Progenitor cell of endocrine pancreas (in vitro differentiated cells): ENCODE measurements around the gene TSKU. TPM values are rescaled to one million over a fixed set of nuclear protein-coding genes. Genes with fewer than 3 reads are reported as not detected.
"Not testable (repeated sequence)": the region's sequence is repeated elsewhere in the genome, so short reads cannot be mapped to it uniquely, and the experiment has no call there.

Experiments used
- DNase-seq: peaks from one replicate; pipeline ENCODE4 v3.0.0; 2021; ENCODE audit warnings: low spot score; ENCODE audit not compliant: unreplicated experiment
- H3K27ac Mint-ChIP-seq: 2 replicates; pipeline ENCODE4 v1.8.0; 2021; ENCODE audit warnings: mild to moderate bottlenecking, moderate library complexity, mixed read lengths
- H3K27me3 Mint-ChIP-seq: 2 replicates; pipeline ENCODE4 v1.8.0; 2021; ENCODE audit warnings: mixed read lengths
- H3K36me3 Mint-ChIP-seq: 2 replicates; pipeline ENCODE4 v1.8.0; 2022; ENCODE audit warnings: mixed read lengths; ENCODE audit not compliant: insufficient read depth
- H3K4me1 Mint-ChIP-seq: 2 replicates; pipeline ENCODE4 v1.8.0; 2021; ENCODE audit warnings: low read depth, mixed read lengths
- H3K4me3 Mint-ChIP-seq: 2 replicates; pipeline ENCODE4 v1.8.0; 2021; ENCODE audit warnings: low read depth, mild to moderate bottlenecking, moderate library complexity, mixed read lengths
- H3K9me3 Mint-ChIP-seq: 2 replicates; pipeline ENCODE4 v1.8.0; 2021; ENCODE audit warnings: low read depth, mixed read lengths
- total RNA-seq: library from RNA; stranded (reverse); gene quantifications from 2 replicates; pipeline ENCODE4 v1.2.1, GENCODE V29; 2021
- TF ChIP-seq, protein P1 (sequence below): fragments of 200-600 bp; sonication (generic); IDR thresholded peaks from one replicate; pipeline ENCODE4 v1.5.0; 2021; ENCODE audit warnings: antibody characterized with exemption, mild to moderate bottlenecking; ENCODE audit not compliant: unreplicated experiment

Gene TSKU
- total RNA-seq, 1 donor from 2014 or later: 29.8 TPM

DNA sequence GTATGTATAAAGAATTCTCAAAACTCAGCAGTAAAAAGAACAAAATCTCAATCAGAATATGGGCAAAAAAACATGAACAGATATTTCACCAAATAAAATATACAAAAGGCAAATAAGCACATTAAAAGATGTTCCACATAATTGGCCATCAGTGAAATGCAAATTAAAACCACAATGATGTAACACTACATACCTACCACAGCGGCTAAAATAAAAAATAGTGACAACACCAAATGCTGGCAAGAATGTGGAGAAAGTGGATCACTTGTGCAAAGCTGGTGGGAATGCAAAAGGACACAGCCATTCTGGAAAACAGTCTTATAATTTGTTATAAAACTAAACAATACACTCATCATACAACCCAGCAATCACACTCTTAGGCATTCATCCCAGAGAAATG lies 39.2 kb downstream of the TSKU start:
- Mint-ChIP-seq H3K27me3 (no peaks in the 10 kb centered on the region), H3K4me3 (no peak overlapping the region)

DNA sequence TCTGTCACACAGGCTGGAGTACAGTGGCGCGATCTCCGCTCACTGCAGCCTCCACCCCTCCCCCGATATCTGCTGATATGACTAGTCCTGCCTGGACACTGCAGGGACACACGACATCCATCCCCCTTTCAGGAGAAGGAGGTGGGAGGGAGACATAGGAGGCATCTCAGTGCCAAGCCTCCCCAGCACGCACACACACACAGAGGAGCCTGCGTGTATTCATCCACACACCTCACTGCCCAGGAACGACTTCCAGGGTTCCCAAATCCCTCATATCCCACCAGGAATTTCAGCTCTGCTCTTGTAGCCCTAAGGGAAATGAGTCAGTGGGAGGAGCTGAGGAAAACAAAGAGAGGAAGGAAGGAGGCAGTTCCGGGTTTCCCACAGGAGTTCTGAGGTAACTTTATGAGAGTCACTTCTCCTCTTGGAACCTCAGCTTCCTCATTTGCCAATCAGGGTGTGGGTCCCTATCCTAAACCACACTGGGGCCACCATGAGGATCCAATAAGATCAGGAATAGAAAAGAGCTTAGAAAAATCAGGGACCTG lies 40.4 kb downstream of the TSKU start:
- no peaks in the 10 kb centered on the region for H3K27me3 Mint-ChIP-seq
- TF ChIP-seq, protein P1, sequence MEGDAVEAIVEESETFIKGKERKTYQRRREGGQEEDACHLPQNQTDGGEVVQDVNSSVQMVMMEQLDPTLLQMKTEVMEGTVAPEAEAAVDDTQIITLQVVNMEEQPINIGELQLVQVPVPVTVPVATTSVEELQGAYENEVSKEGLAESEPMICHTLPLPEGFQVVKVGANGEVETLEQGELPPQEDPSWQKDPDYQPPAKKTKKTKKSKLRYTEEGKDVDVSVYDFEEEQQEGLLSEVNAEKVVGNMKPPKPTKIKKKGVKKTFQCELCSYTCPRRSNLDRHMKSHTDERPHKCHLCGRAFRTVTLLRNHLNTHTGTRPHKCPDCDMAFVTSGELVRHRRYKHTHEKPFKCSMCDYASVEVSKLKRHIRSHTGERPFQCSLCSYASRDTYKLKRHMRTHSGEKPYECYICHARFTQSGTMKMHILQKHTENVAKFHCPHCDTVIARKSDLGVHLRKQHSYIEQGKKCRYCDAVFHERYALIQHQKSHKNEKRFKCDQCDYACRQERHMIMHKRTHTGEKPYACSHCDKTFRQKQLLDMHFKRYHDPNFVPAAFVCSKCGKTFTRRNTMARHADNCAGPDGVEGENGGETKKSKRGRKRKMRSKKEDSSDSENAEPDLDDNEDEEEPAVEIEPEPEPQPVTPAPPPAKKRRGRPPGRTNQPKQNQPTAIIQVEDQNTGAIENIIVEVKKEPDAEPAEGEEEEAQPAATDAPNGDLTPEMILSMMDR: no peak
- no peak for DNase-seq
- peaks cover 1% of the 10 kb centered on the region for H3K36me3 Mint-ChIP-seq
- no peak overlapping the region for H3K27ac Mint-ChIP-seq
- H3K4me1 Mint-ChIP-seq: no peaks in the 10 kb centered on the region
- H3K4me3 Mint-ChIP-seq: no peak overlapping the region
- H3K9me3 Mint-ChIP-seq: peaks cover 7% of the 10 kb centered on the region

More for the DNA sequence above, 39.2 kb downstream of the TSKU start:
- no peak for DNase-seq
- TF ChIP-seq, protein P1: no peak
- H3K36me3 Mint-ChIP-seq: peaks cover 1% of the 10 kb centered on the region
- no peak overlapping the region for H3K27ac Mint-ChIP-seq
- H3K9me3 Mint-ChIP-seq: peaks cover 10% of the 10 kb centered on the region
- no peaks in the 10 kb centered on the region for H3K4me1 Mint-ChIP-seq

DNA sequence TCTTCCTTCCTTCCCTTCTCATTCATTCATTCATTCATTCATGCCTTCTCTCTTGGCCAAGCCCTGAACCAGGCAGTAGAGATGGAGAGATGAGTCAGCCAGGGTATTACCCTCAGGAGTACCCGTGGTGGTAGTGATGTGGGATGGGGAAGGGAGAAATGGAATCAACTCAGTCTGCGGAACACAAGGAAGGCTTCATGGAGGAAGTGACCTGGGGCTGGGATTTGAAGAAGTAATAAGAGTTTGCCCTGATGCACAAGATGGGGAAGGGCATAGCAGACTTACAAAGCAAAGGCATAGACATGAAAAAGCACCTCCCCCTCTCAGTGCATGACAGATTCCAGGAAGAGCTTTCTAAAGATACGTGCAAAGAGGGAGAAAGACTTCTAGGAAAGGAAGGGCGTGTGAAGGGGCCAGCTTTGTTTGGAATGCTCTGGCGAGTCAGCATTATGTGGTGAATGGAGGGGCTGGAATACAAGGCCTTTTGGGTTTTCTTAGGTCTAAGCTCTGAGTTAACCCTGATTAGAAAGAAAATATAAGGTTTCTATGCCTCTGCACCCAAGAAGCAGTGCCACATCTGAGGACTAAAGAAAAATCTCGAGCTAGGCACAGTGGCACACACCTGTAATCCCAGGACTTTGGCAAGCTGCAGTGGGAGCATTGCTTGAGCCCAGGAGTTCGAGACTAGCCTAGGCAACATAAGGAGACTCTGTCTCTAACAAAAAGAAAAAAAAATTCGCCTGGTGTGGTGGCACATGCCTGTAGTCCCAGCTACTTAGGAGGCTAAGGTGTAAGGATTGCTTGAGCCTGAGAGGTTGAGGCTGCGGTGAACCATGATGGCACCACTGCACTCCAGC lies 41.2 kb downstream of the TSKU start:
- peaks cover 7% of the 10 kb centered on the region for H3K9me3 Mint-ChIP-seq
- no peak for DNase-seq

DNA sequence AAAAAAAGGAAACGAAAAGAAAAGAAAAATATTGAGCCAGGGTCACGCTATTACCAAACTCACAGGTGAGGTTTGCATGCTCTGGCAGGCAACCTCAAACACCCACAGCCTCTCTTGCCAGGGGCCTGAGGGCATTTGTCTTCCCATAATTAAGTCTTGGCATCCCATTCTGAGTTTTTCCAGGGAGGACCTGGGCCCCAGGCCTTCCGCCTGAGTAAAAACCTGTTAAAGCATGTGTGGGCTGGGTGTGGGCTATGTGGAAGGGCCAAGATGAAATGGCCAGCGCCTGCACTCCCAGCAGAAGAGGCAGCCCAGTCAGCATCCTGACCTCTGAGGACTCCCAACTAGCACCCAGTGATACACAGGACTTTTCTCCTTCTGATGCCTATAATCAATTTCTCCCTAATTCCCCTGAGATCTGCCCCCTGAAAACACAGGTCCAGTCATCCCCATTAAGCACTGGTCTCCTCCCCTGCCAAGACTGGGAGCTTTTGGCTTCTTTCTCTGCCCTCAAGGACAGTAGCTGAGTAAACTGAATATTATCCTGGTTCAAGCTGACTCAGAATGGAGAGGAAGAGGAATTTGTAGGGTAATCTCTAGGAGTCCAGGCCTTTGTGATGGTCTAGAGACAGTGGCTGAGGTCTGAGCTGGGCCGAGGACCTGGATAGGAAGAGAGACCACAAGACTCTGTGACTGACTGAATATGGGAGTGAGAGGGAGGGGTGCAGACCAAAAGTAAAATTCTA lies 42.0 kb downstream of the TSKU start:
- TF ChIP-seq, protein P1: no peak
- Mint-ChIP-seq H3K36me3 (peaks cover 1% of the 10 kb centered on the region), H3K9me3 (peaks cover 7% of the 10 kb centered on the region), H3K4me1 (no peaks in the 10 kb centered on the region), H3K27ac (no peak overlapping the region), H3K27me3 (no peaks in the 10 kb centered on the region), H3K4me3 (no peak overlapping the region)
- DNase-seq: no peak

More for the DNA sequence above, 41.2 kb downstream of the TSKU start:
- H3K27ac Mint-ChIP-seq: no peak overlapping the region
- no peaks in the 10 kb centered on the region for H3K4me1 Mint-ChIP-seq
- H3K4me3 Mint-ChIP-seq: no peak overlapping the region
- H3K27me3 Mint-ChIP-seq: no peaks in the 10 kb centered on the region
- TF ChIP-seq, protein P1: no peak
- H3K36me3 Mint-ChIP-seq: peaks cover 1% of the 10 kb centered on the region

DNA sequence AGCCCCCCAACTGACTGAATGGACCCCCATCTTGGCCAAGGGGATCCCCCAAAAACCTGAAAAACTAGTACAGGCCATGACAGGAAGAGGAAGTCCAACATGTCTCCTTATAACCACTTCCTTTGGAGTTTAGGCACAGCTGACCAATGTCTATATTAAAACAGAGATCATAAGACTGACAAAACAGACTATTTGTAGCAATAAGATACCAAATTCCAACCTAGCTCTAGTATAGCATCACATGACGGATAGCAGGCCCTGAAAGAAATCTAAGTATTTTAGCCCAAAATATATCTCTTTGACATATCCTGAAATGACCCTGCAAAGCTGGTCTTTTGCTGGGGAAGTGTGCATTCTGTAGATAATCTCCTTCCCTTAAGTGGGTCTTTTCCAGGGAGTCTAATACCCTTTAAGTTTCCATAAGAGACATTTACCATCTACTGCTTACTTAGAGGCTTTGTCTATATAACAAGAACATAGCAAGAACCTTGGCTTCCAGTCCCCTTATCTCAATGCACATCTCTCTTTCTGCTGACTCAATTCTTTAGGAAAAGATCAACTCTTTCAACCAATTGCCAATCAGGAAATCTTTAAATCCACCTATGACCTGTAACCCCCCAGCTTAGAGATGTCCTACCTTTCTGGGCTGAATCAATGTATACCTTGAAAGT lies 42.7 kb downstream of the TSKU start:
- no peak overlapping the region for H3K4me3 Mint-ChIP-seq

DNA sequence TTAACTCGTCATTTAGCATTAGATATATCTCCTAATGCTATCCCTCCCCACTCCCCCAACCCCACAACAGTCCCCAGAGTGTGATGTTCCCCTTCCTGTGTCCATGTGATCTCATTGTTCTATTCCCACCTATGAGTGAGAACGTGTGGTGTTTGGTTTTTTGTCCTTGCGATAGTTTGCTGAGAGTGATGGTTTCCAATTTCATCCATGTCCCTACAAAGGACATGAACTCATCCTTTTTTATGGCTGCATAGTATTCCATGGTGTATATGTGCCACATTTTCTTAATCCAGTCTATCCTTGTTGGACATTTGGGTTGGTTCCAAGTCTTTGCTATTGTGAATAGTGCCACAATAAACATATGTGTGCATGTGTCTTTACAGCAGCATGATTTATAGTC lies 43.4 kb downstream of the TSKU start:
- DNase-seq, H3K4me3 Mint-ChIP-seq, H3K36me3 Mint-ChIP-seq, H3K4me1 Mint-ChIP-seq, H3K27ac Mint-ChIP-seq, H3K9me3 Mint-ChIP-seq, H3K27me3 Mint-ChIP-seq: not testable (repeated sequence)

More for the DNA sequence above, 42.7 kb downstream of the TSKU start:
- TF ChIP-seq, protein P1: no peak
- DNase-seq: no peak
- H3K36me3 Mint-ChIP-seq: peaks cover 1% of the 10 kb centered on the region
- no peak overlapping the region for H3K27ac Mint-ChIP-seq
- no peaks in the 10 kb centered on the region for H3K27me3 Mint-ChIP-seq
- no peaks in the 10 kb centered on the region for H3K4me1 Mint-ChIP-seq
- H3K9me3 Mint-ChIP-seq: peaks cover 7% of the 10 kb centered on the region

DNA sequence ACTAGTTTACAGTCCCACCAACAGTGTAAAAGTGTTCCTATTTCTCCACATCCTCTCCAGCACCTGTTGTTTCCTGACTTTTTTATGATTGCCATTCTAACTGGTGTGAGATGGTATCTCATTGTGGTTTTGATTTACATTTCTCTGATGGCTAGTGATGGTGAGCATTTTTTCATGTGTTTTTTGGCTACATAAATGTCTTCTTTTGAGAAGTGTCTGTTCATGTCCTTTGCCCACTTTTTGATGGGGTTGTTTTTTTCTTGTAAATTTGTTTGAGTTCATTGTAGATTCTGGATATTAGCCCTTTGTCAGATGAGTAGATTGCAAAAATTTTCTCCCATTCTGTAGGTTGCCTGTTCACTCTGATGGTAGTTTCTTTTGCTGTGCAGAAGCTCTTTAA lies 43.8 kb downstream of the TSKU start:
- H3K9me3 Mint-ChIP-seq, H3K27ac Mint-ChIP-seq, H3K4me1 Mint-ChIP-seq, H3K27me3 Mint-ChIP-seq, H3K4me3 Mint-ChIP-seq, DNase-seq, H3K36me3 Mint-ChIP-seq: not testable (repeated sequence)
